ENCODE results near the gene HGS. TPM values are rescaled to one million over a fixed set of nuclear protein-coding genes. Genes with fewer than 3 reads are reported as not detected.
A peak's percentile ranks its signal among the peaks of the same experiment; 100 is the strongest.

HGS gene
- total and polyA plus RNA-seq, 2 of the 13 experiments (the other 11 are each of a cell fraction or from before 2014, with no cell fraction given): 73.3 to 78.1 TPM

GRCh38 chr17:81707725-81708646 lies 24.2 kb downstream of the HGS start (continued):
- no peak for TF ChIP-seq ISL2 (CRISPR knock-in tag; IDR thresholded peaks at IDR 0.05)
- TF ChIP-seq ZNF589 (CRISPR knock-in tag; conservative IDR thresholded peaks at IDR 0.05): no peak
- TF ChIP-seq ZNF33B (CRISPR knock-in tag; IDR thresholded peaks at IDR 0.05): no peak
- no peak for TF ChIP-seq HNF4A (CRISPR knock-in tag; IDR thresholded peaks at IDR 0.05)
- no peak for TF ChIP-seq FOXA3 (CRISPR knock-in tag; IDR thresholded peaks at IDR 0.05)
- peak; percentile 49; the same call in 1 of the 2 replicates for TF ChIP-seq PAF1 (CRISPR knock-in tag; IDR thresholded peaks at IDR 0.05)
- no peak for TF ChIP-seq ZXDC (CRISPR knock-in tag; IDR thresholded peaks at IDR 0.05)
- TF ChIP-seq TARDBP (CRISPR knock-in tag; IDR thresholded peaks at IDR 0.05): no peak
- TF ChIP-seq ZNF136 (CRISPR knock-in tag; IDR thresholded peaks at IDR 0.05; ENCODE audit: low read depth): no peak
- no peak for TF ChIP-seq LCORL (IDR thresholded peaks at IDR 0.05)
- TF ChIP-seq LCORL (CRISPR knock-in tag; IDR thresholded peaks at IDR 0.05): no peak
- TF ChIP-seq MATR3 (CRISPR knock-in tag; IDR thresholded peaks at IDR 0.05): no peak
- peak; percentile 1 for TF ChIP-seq RBM22 (optimal IDR thresholded peaks at IDR 0.05; ENCODE audit: low read length)
- TF ChIP-seq TBL1XR1 (IDR thresholded peaks at IDR 0.05; ENCODE audit: borderline replicate concordance, low read length, partially characterized antibody): no peak
- no peak for TF ChIP-seq NR2C2 (CRISPR knock-in tag; IDR thresholded peaks at IDR 0.05; ENCODE audit: borderline replicate concordance)
- peak; percentile 30; the same call in 1 of the 2 replicates for TF ChIP-seq HIVEP1 (CRISPR knock-in tag; IDR thresholded peaks at IDR 0.05)
- no peak for TF ChIP-seq MXD3 (CRISPR knock-in tag; IDR thresholded peaks at IDR 0.05)
- TF ChIP-seq NKX3-1 (CRISPR knock-in tag; IDR thresholded peaks at IDR 0.05): no peak
- no peak for TF ChIP-seq ARID3A (IDR thresholded peaks at IDR 0.05; ENCODE audit: low read depth, low read length)
- TF ChIP-seq POGZ (CRISPR knock-in tag; IDR thresholded peaks at IDR 0.05): no peak
- TF ChIP-seq GMEB2 (CRISPR knock-in tag; IDR thresholded peaks at IDR 0.05; ENCODE audit: low read depth): no peak
- TF ChIP-seq THAP7 (CRISPR knock-in tag; IDR thresholded peaks at IDR 0.05): no peak
